Transverse colon (tissue), 4 donors: ENCODE measurements around the gene CATSPER3. TPM values are rescaled to one million over a fixed set of nuclear protein-coding genes. Genes with fewer than 3 reads are reported as not detected.

Source experiments
- DNase-seq: peaks from one replicate; pipeline ENCODE4 v3.0.0-alpha.2; 2019
- H3K27ac ChIP-seq, 4 donors: fragments of 200-600 bp; sonication (generic); 2 replicates each; pipeline ENCODE4 v1.5.1; 2016 to 2018; ENCODE audit warnings: inconsistent platforms in 4 of 4
- H3K27me3 ChIP-seq: fragments of 200-600 bp; sonication (generic); 2 replicates; pipeline ENCODE4 v1.5.1; 2017; ENCODE audit warnings: inconsistent platforms
- H3K36me3 ChIP-seq, 4 donors: fragments of 200-600 bp; sonication (generic); 2 replicates each; pipeline ENCODE4 v1.5.1; 2017 to 2019; ENCODE audit warnings: inconsistent platforms in 4 of 4
- H3K4me1 ChIP-seq, 4 donors: fragments of 200-600 bp; sonication (generic); 2 replicates each; pipeline ENCODE4 v1.5.1; 2017 to 2020; ENCODE audit warnings: inconsistent platforms in 4 of 4
- H3K4me3 ChIP-seq, 4 donors: fragments of 200-600 bp; sonication (generic); 1 replicate in 1 of 4; 2 replicates in 3 of 4; pipeline versions ENCODE4 v1.5.1 to v1.6.1; 2017 to 2019; ENCODE audit warnings: inconsistent platforms in 4 of 4
- H3K9me3 ChIP-seq, 2 donors: fragments of 200-600 bp; sonication (generic); 2 replicates each; pipeline ENCODE4 v1.5.1; 2017 to 2019; ENCODE audit warnings: inconsistent platforms in 2 of 2
- CTCF ChIP-seq, 5 experiments: fragments of 200-600 bp in 3 of 5; fragments of 450-650 bp in 2 of 5; sonication (generic) in 3 of 5; IDR thresholded peaks; 1 replicate in 2 of 5; 2 replicates in 3 of 5; pipeline ENCODE4 v1.5.1; 2016 to 2017; ENCODE audit warnings: antibody characterized with exemption in 5 of 5, inconsistent platforms in 3 of 5, mild to moderate bottlenecking in 2 of 5, moderate library complexity in 1 of 5
- EP300 ChIP-seq: sonication (generic); formaldehyde crosslinking; IDR thresholded peaks from one replicate; pipeline ENCODE4 v1.6.1; 2017; ENCODE audit warnings: antibody characterized with exemption, low read depth
- POLR2A ChIP-seq: fragments of 450-650 bp; IDR thresholded peaks from one replicate; pipeline ENCODE4 v1.6.1; 2016; ENCODE audit warnings: antibody characterized with exemption, mild to moderate bottlenecking, moderate library complexity
- POLR2AphosphoS5 ChIP-seq, 3 donors: sonication (generic); formaldehyde crosslinking; IDR thresholded peaks; one replicate each; pipeline ENCODE4 v1.6.1; 2016; ENCODE audit warnings: antibody characterized with exemption in 3 of 3
- WGBS, 2 donors: methylation state at CpG; one replicate each; pipeline ENCODE4 v1.1.5; 2018; ENCODE audit warnings: low coverage in 1 of 2; 5-methylcytosine and 5-hydroxymethylcytosine counted together
- in situ Hi-C, 4 donors: fragments of 200-750 bp; cut with MboI; loops; one replicate each; pipeline versions ENCODE4 v1.15.0 to v1.15.1; 2017; ENCODE audit warnings: low sequenced_read_pairs in 3 of 4, low pct_ligation_motif_present in 1 of 4, low pct_unique_long_range_greater_than_20kb in 1 of 4
- intact Hi-C: fragments of 100-400 bp; cut with DNase I; formaldehyde crosslinking; loops from one replicate; pipeline ENCODE4 v1.15.1; 2023; ENCODE audit warnings: low total_unique reads
- total RNA-seq, 4 donors: library from RNA; depleted of rRNA; stranded (reverse); fragments of >200 nt; gene quantifications; one replicate each; pipeline ENCODE4 v1.1.0, GENCODE V29; 2016

CATSPER3 gene
- total RNA-seq, 4 donors from 2014 or later, result 0.32 to 4.1 (median 1.1) TPM; not detected in 1

- Histone ChIP-seq H3K27ac (peak overlapping the region; percentile 36 to 85 (median 60)), H3K4me3 (peak overlapping the region in 3 of 4 donors; percentile 12 to 50 (median 36)), H3K36me3 (no peaks in the 10 kb centered on the region), H3K4me1 (peaks cover 6 to 33% (median 25%) of the 10 kb centered on the region in 4 donors), H3K27me3 (peaks cover 95% of the 10 kb centered on the region), H3K9me3 (no peaks in the 10 kb centered on the region)
- intact Hi-C loops, result no loop called here
- WGBS, 2 donors, result 13% methylated on average over 8 to 16 of the region's 42 CpGs
- TF ChIP-seq CTCF (IDR thresholded peaks at IDR 0.05) (no peak), POLR2A (no peak), EP300 (no peak), POLR2AphosphoS5 (IDR thresholded peaks at IDR 0.05) (no peak)
- no peak for DNase-seq
- in situ Hi-C loops, result loop anchor here in 1 of 4 donors (25.0 kb wide), 1 partner anchor 148 kb away; no protein-coding TSS in a partner anchor
These were observed 71.1 kb downstream of the CATSPER3 start for GRCh38 chr5:135038813-135039270.

- Histone ChIP-seq H3K27me3 (peaks cover 95% of the 10 kb centered on the region), H3K36me3 (no peaks in the 10 kb centered on the region), H3K27ac (peak overlapping the region; percentile 36 to 85 (median 60)), H3K9me3 (no peaks in the 10 kb centered on the region), H3K4me1 (peaks cover 6 to 28% (median 19%) of the 10 kb centered on the region in 4 donors), H3K4me3 (peak overlapping the region in 3 of 4 donors; percentile 12 to 50 (median 36))
- intact Hi-C loops (no loop called here), in situ Hi-C loops (loop anchor here in 1 of 4 donors (25.0 kb wide), 1 partner anchor 148 kb away; no protein-coding TSS in a partner anchor)
- WGBS, 2 donors, result 6% methylated on average over 58 of the region's 87 CpGs; no CpG with 5 or more reads in 1 of the 2 donors
- no peak for DNase-seq
- TF ChIP-seq POLR2AphosphoS5 (IDR thresholded peaks at IDR 0.05), result no peak
- no peak for TF ChIP-seq POLR2A
- no peak for TF ChIP-seq EP300
- no peak for TF ChIP-seq CTCF (IDR thresholded peaks at IDR 0.05)
These were observed 71.7 kb downstream of the CATSPER3 start for GRCh38 chr5:135039271-135040033.

- peak overlapping the region in 1 of 4 donors; percentile 50 for H3K4me3 ChIP-seq
- in situ Hi-C loops, result loop anchor here in 1 of 4 donors (25.0 kb wide), 1 partner anchor 147 kb away; no protein-coding TSS in a partner anchor
- intact Hi-C loops, result no loop called here
- no peaks in the 10 kb centered on the region for H3K9me3 ChIP-seq
- no peak for DNase-seq
- H3K27me3 ChIP-seq, result peaks cover 95% of the 10 kb centered on the region
- H3K4me1 ChIP-seq, result peaks cover 6 to 24% (median 17%) of the 10 kb centered on the region in 4 donors
- peak overlapping the region in 3 of 4 donors; percentile 36 to 85 (median 54) for H3K27ac ChIP-seq
- no peak for TF ChIP-seq CTCF (IDR thresholded peaks at IDR 0.05)
- TF ChIP-seq EP300, result no peak
- TF ChIP-seq POLR2AphosphoS5 (IDR thresholded peaks at IDR 0.05), result no peak
- TF ChIP-seq POLR2A, result no peak
- 15% methylated on average over 4 of the region's 11 CpGs; no CpG with 5 or more reads in 1 of the 2 donors for WGBS, 2 donors
- H3K36me3 ChIP-seq, result no peaks in the 10 kb centered on the region
These were observed 72.3 kb downstream of the CATSPER3 start for GRCh38 chr5:135040034-135040332.

GRCh38 chr5:135040333-135041144 is 72.8 kb downstream of the CATSPER3 start:
- no peak for TF ChIP-seq CTCF (IDR thresholded peaks at IDR 0.05)
- TF ChIP-seq POLR2AphosphoS5 (IDR thresholded peaks at IDR 0.05), result no peak
- no peak for TF ChIP-seq POLR2A
- no peak for TF ChIP-seq EP300
- peaks cover 95% of the 10 kb centered on the region for H3K27me3 ChIP-seq

More at GRCh38 chr5:135040333-135041144, 72.8 kb downstream of the CATSPER3 start:
- H3K9me3 ChIP-seq, result no peaks in the 10 kb centered on the region
- H3K4me3 ChIP-seq, result no peak overlapping the region
- DNase-seq, result no peak
- in situ Hi-C loops (loop anchor here in 1 of 4 donors (25.0 kb wide), 1 partner anchor 147 kb away; no protein-coding TSS in a partner anchor), intact Hi-C loops (no loop called here)
- WGBS, 2 donors, result 29% methylated on average over 34 of the region's 51 CpGs; no CpG with 5 or more reads in 1 of the 2 donors
- H3K27ac ChIP-seq, result no peak overlapping the region
- H3K36me3 ChIP-seq, result no peaks in the 10 kb centered on the region
- peaks cover 6 to 24% (median 17%) of the 10 kb centered on the region in 4 donors for H3K4me1 ChIP-seq
